Gastrocnemius medialis (tissue), 4 donors: ENCODE measurements around the gene MMP24. TPM values are rescaled to one million over a fixed set of nuclear protein-coding genes. Genes with fewer than 3 reads are reported as not detected.

Source experiments
- ATAC-seq, 2 donors: fragments of 150-250 bp; one replicate each; pipeline ENCODE4 v1.9.1; 2016
- DNase-seq, 2 donors: peaks; one replicate each; pipeline ENCODE4 v3.0.0-alpha.2; 2019
- H3K27ac ChIP-seq, 4 donors: fragments of 200-600 bp; sonication (generic); 1 replicate in 1 of 4; 2 replicates in 3 of 4; pipeline ENCODE4 v1.5.1; 2016 to 2018; ENCODE audit warnings: mild to moderate bottlenecking in 2 of 4, moderate library complexity in 1 of 4
- H3K27me3 ChIP-seq, 3 donors: fragments of 200-600 bp; sonication (generic) in 2 of 3; 1 replicate in 1 of 3; 2 replicates in 2 of 3; pipeline versions ENCODE4 v1.5.1 to v1.6.0; 2016 to 2019; ENCODE audit warnings: mild to moderate bottlenecking in 1 of 3, moderate library complexity in 1 of 3
- H3K36me3 ChIP-seq, 2 donors: fragments of 200-600 bp; sonication (generic) in 1 of 2; one replicate each; pipeline ENCODE4 v1.5.1; 2017 to 2018
- H3K4me1 ChIP-seq, 2 donors: fragments of 200-600 bp; sonication (generic) in 1 of 2; one replicate each; pipeline ENCODE4 v1.5.1; 2016 to 2017; ENCODE audit warnings: mild to moderate bottlenecking in 2 of 2
- H3K4me3 ChIP-seq, 4 donors: fragments of 200-600 bp; sonication (generic) in 3 of 4; 1 replicate in 1 of 4; 2 replicates in 3 of 4; pipeline ENCODE4 v1.5.1; 2016 to 2019; ENCODE audit warnings: mild to moderate bottlenecking in 2 of 4
- H3K9me3 ChIP-seq, 3 donors: fragments of 200-600 bp; sonication (generic) in 2 of 3; 1 replicate in 1 of 3; 2 replicates in 2 of 3; pipeline ENCODE4 v1.5.1; 2016 to 2019
- CTCF ChIP-seq, 5 experiments: fragments of 450-650 bp in 3 of 5; fragments of 200-600 bp in 2 of 5; sonication (generic) in 2 of 5; IDR thresholded peaks in 4 of 5; conservative IDR thresholded peaks in 1 of 5; 1 replicate in 4 of 5; 2 replicates in 1 of 5; pipeline ENCODE4 v1.5.1; 2016 to 2019; ENCODE audit warnings: antibody characterized with exemption in 5 of 5, mild to moderate bottlenecking in 3 of 5, moderate library complexity in 3 of 5
- POLR2A ChIP-seq, 2 donors: fragments of 450-650 bp; IDR thresholded peaks; one replicate each; pipeline ENCODE4 v1.6.1; 2017; ENCODE audit warnings: antibody characterized with exemption in 2 of 2, mild to moderate bottlenecking in 2 of 2, moderate library complexity in 2 of 2
- in situ Hi-C, 4 donors: fragments of 200-750 bp; cut with MboI; loops; one replicate each; pipeline versions ENCODE4 v1.15.0 to v1.8.0; 2017; ENCODE audit warnings: low sequenced_read_pairs in 4 of 4
- intact Hi-C: fragments of 100-400 bp; cut with DNase I; formaldehyde crosslinking; loops from one replicate; pipeline ENCODE4 v1.15.1; 2023; ENCODE audit warnings: low total_unique reads
- total RNA-seq, 4 donors: library from RNA; depleted of rRNA; stranded (reverse); fragments of >200 nt; gene quantifications; one replicate each; pipeline versions ENCODE4 v1.1.0 to v1.2.3, GENCODE V29; 2016

Gene MMP24
- total RNA-seq, 4 donors from 2014 or later: 0.07 to 0.10 TPM; not detected in 2

DNA sequence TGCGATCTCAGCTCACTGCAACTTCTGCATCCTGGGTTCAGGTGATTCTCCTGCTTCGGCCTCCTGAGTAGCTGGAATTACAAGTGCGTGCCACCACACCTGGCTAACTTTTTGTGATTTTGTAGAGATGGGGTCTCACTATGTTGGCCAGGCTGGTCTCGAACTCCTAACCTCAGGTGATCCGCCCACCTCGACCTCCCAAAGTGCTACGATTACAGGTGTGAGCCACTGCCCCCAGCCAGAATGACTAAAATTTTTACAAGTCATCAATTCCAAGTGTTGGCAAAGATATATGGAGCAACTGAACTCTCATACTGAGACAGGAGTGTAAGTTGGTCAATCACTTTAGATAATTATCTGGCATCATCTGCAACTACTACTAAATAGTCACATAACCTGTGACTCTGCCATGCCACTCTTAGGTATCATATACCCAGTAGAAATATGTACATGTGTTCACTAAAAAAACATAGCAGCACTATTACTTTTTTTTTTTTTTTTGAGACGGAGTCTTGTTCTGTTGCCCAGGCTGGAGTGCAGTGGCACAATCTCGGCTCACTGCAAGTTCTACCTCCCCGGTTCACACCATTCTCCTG is 55.1 kb downstream of the MMP24 start:
- H3K27ac ChIP-seq: no peak overlapping the region
- peaks cover 0 to 24% of the 10 kb centered on the region in 2 donors for H3K36me3 ChIP-seq
- no peak for TF ChIP-seq CTCF (IDR thresholded peaks at IDR 0.05 in 4 of 5, conservative IDR thresholded peaks at IDR 0.05 in 1 of 5)
- no peak for TF ChIP-seq POLR2A (IDR thresholded peaks at IDR 0.05)
- no peaks in the 10 kb centered on the region for H3K9me3 ChIP-seq
- peaks cover 18 to 19% of the 10 kb centered on the region in 2 donors for H3K4me1 ChIP-seq
- intact Hi-C loops: loop anchor here (5.0 kb wide), 1 partner anchor 131 kb away; the partner anchor contains the start of gene UQCC1
- in situ Hi-C loops: no loop called here
- no peak overlapping the region for H3K4me3 ChIP-seq
- no peak for ATAC-seq
- DNase-seq: no peak
- H3K27me3 ChIP-seq: no peaks in the 10 kb centered on the region

- in situ Hi-C loops: no loop called here
- Histone ChIP-seq H3K36me3 (peaks cover 0 to 21% of the 10 kb centered on the region in 2 donors), H3K9me3 (no peaks in the 10 kb centered on the region), H3K27me3 (no peaks in the 10 kb centered on the region), H3K27ac (peak overlapping the region; percentile 82 to 90 (median 86)), H3K4me1 (peaks cover 7 to 11% of the 10 kb centered on the region in 2 donors), H3K4me3 (peak overlapping the region; percentile 85 to 96 (median 91))
- no peak for ATAC-seq
- TF ChIP-seq POLR2A (IDR thresholded peaks at IDR 0.05) (no peak), CTCF (IDR thresholded peaks at IDR 0.05 in 4 of 5, conservative IDR thresholded peaks at IDR 0.05 in 1 of 5) (no peak)
- no peak for DNase-seq
- intact Hi-C loops: loop anchor here (5.0 kb wide), 1 partner anchor 129 kb away; the partner anchor contains the start of gene UQCC1
These were observed 57.2 kb downstream of the MMP24 start for GRCh38 chr20:35283441-35284266.

- ATAC-seq: peak; percentile 85 to 90
- H3K4me1 ChIP-seq: peaks cover 7 to 11% of the 10 kb centered on the region in 2 donors
- H3K36me3 ChIP-seq: peaks cover 0 to 14% of the 10 kb centered on the region in 2 donors
- TF ChIP-seq POLR2A (IDR thresholded peaks at IDR 0.05) (peak in 1 of 2 donors; percentile 40), CTCF (IDR thresholded peaks at IDR 0.05 in 4 of 5, conservative IDR thresholded peaks at IDR 0.05 in 1 of 5) (no peak)
- H3K9me3 ChIP-seq: no peaks in the 10 kb centered on the region
- in situ Hi-C loops: no loop called here
- intact Hi-C loops: loop anchor here (5.0 kb wide), 1 partner anchor 128 kb away; the partner anchor contains the start of gene UQCC1
- peak within 1 kb of the TSS; percentile 85 to 96 (median 91) for H3K4me3 ChIP-seq
- DNase-seq: peak; percentile 57 to 72
- H3K27ac ChIP-seq: peak within 1 kb of the TSS; percentile 82 to 90 (median 86)
- no peaks in the 10 kb centered on the region for H3K27me3 ChIP-seq
These were observed 57.9 kb downstream of the MMP24 start, which contains the start of gene EIF6 for GRCh38 chr20:35284267-35284991. TSS of gene EIF6 (minus strand) at chr20:35284772. CDS start at chr20:35284487, 285 bp downstream.

- intact Hi-C loops (loop anchor here (5.0 kb wide), 1 partner anchor 127 kb away; the partner anchor contains the start of gene UQCC1), in situ Hi-C loops (no loop called here)
- Histone ChIP-seq H3K36me3 (peaks cover 0 to 6% of the 10 kb centered on the region in 2 donors), H3K9me3 (no peaks in the 10 kb centered on the region), H3K27me3 (no peaks in the 10 kb centered on the region), H3K4me1 (peaks cover 7 to 11% of the 10 kb centered on the region in 2 donors), H3K27ac (peak overlapping the region; percentile 82 to 90 (median 86)), H3K4me3 (peak overlapping the region; percentile 85 to 96 (median 91))
- no peak for TF ChIP-seq CTCF (IDR thresholded peaks at IDR 0.05 in 4 of 5, conservative IDR thresholded peaks at IDR 0.05 in 1 of 5)
- TF ChIP-seq POLR2A (IDR thresholded peaks at IDR 0.05): no peak
- ATAC-seq: peak in 1 of 2 donors; percentile 42
- no peak for DNase-seq
These were observed 58.7 kb downstream of the MMP24 start for GRCh38 chr20:35284992-35285805.
